Keratinocyte (primary cell): ENCODE measurements around the gene SPTBN4.

ENCODE experiments used
- EZH2 ChIP-seq: IDR thresholded peaks from one replicate; pipeline ENCODE4 v1.6.1; 2012; ENCODE audit warnings: inconsistent platforms, mild to moderate bottlenecking, low read length, moderate library complexity
- TF ChIP-seq, protein P1 (sequence below), 3 experiments: IDR thresholded peaks in 1 of 3; conservative IDR thresholded peaks in 1 of 3; optimal IDR thresholded peaks in 1 of 3; 2 replicates in 2 of 3; 3 replicates in 1 of 3; pipeline versions ENCODE3 to v1.5.1; 2011; ENCODE audit warnings: low read length in 3 of 3, mild to moderate bottlenecking in 3 of 3, moderate library complexity in 2 of 3, control low read depth in 1 of 3, inconsistent platforms in 1 of 3; ENCODE audit not compliant: insufficient read depth in 2 of 3; ENCODE audit errors: extremely low read depth in 1 of 3

DNA sequence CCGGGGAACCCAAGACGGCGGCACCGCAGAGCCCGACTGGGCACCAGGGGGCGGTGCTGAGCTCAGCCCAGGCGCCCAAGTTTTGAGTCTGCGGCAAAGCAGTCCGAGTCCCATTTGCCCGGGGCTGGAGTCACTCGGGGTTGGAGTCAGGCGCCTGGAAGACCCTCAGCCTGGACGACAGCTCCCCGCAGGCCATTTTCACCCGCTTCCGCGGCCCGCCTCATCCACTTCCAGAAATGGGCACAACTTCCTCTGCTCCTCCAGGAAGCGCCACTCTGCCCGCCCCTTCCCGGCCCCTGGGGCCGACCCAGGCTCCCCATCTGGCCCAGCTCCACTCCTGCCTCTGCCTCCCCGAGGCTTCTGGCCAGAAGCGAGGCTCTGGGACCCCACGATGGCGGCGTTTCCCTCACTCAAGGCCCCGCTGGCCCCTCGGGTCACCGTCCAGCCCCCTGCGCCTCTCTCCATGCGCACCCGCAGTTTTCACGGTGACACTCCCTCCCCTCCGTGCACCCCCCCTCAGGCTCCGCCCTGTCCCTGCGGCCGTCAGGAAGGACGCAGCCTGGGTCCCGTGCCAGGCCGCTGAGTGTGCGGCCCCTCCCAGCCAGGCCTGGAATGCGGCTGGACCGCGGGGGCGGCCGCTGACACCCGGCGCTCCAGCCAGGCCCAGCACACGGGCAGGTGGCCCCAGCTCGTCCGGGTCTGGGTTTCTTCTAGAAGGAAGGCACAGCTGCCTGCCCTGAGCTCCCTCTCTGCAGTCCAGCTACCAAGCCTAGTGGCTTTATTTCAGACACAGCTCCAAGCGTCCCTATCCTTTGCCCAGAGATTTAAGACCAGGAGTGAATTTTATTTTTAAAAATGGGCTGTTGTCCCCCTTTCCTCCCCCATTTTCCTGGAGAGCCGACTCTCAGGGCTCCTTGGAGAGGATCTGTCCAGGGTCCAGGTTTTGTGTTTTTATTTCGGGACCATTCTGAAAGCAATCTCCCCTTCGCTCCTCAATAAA, 45.7 kb upstream of the SPTBN4 start:
- TF ChIP-seq, protein P1, sequence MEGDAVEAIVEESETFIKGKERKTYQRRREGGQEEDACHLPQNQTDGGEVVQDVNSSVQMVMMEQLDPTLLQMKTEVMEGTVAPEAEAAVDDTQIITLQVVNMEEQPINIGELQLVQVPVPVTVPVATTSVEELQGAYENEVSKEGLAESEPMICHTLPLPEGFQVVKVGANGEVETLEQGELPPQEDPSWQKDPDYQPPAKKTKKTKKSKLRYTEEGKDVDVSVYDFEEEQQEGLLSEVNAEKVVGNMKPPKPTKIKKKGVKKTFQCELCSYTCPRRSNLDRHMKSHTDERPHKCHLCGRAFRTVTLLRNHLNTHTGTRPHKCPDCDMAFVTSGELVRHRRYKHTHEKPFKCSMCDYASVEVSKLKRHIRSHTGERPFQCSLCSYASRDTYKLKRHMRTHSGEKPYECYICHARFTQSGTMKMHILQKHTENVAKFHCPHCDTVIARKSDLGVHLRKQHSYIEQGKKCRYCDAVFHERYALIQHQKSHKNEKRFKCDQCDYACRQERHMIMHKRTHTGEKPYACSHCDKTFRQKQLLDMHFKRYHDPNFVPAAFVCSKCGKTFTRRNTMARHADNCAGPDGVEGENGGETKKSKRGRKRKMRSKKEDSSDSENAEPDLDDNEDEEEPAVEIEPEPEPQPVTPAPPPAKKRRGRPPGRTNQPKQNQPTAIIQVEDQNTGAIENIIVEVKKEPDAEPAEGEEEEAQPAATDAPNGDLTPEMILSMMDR (optimal IDR thresholded peaks at IDR 0.05 in 1 of 3, IDR thresholded peaks at IDR 0.05 in 1 of 3, conservative IDR thresholded peaks at IDR 0.05 in 1 of 3; ENCODE audit: extremely low read depth in 1 of 3, insufficient read depth in 2 of 3, low read length in 3 of 3) = peak; percentile 75 to 99 (median 80)
- no peak for TF ChIP-seq EZH2
